Liver (tissue), 9 donors: ENCODE results near the gene SPATA22. TPM values are rescaled to one million over a fixed set of nuclear protein-coding genes. Genes with fewer than 3 reads are reported as not detected.
A peak's percentile ranks its signal among the peaks of the same experiment; 100 is the strongest.

Source experiments
- DNase-seq: peaks from one replicate; pipeline ENCODE4 v3.0.0-alpha.2; 2017; ENCODE audit warnings: low spot score
- H3K27ac ChIP-seq, 2 donors: one replicate each; pipeline ENCODE4 v1.7.0; 2013; ENCODE audit warnings: inconsistent platforms in 2 of 2, low read length in 2 of 2, control low read depth in 1 of 2, low read depth in 1 of 2, mild to moderate bottlenecking in 1 of 2
- H3K27me3 ChIP-seq, 4 donors: one replicate each; pipeline versions ENCODE4 v1.6.1 to v1.7.0; 2013; ENCODE audit warnings: low read length in 3 of 4, inconsistent platforms in 1 of 4, mild to moderate bottlenecking in 1 of 4, moderate library complexity in 1 of 4; ENCODE audit not compliant: control insufficient read depth in 4 of 4, insufficient read depth in 4 of 4
- H3K36me3 ChIP-seq, 4 donors: one replicate each; pipeline versions ENCODE4 v1.6.1 to v1.7.0; 2013; ENCODE audit warnings: low read length in 3 of 4, mild to moderate bottlenecking in 3 of 4, low read depth in 1 of 4, moderate library complexity in 1 of 4; ENCODE audit not compliant: control insufficient read depth in 4 of 4, insufficient read depth in 3 of 4
- H3K4me1 ChIP-seq, 4 donors: one replicate each; pipeline versions ENCODE4 v1.6.1 to v1.7.0; 2013; ENCODE audit warnings: low read length in 3 of 4, mild to moderate bottlenecking in 3 of 4, moderate library complexity in 1 of 4; ENCODE audit not compliant: control insufficient read depth in 4 of 4, insufficient read depth in 4 of 4
- H3K4me3 ChIP-seq, 3 donors: one replicate each; pipeline versions ENCODE4 v1.6.1 to v1.7.0; 2013; ENCODE audit warnings: low read length in 3 of 3, control low read depth in 1 of 3, low read depth in 1 of 3, mild to moderate bottlenecking in 1 of 3
- H3K9ac ChIP-seq, 2 donors: one replicate each; pipeline ENCODE4 v1.7.0; 2013; ENCODE audit warnings: low read length in 2 of 2, mild to moderate bottlenecking in 2 of 2, moderate library complexity in 2 of 2, control low read depth in 1 of 2, low read depth in 1 of 2
- H3K9me3 ChIP-seq, 4 donors: one replicate each; pipeline versions ENCODE4 v1.6.1 to v1.7.0; 2013; ENCODE audit warnings: low read length in 3 of 4; ENCODE audit not compliant: control insufficient read depth in 4 of 4
- ATF3 ChIP-seq: IDR thresholded peaks from 2 replicates; pipeline ENCODE4 v1.6.1; 2016; ENCODE audit warnings: antibody characterized with exemption
- EGR1 ChIP-seq, 2 donors: IDR thresholded peaks; 2 replicates each; pipeline ENCODE4 v1.6.1; 2016 to 2018; ENCODE audit warnings: antibody characterized with exemption in 2 of 2, low read depth in 2 of 2
- FOXA1 ChIP-seq: IDR thresholded peaks from 2 replicates; pipeline ENCODE4 v1.6.1; 2016; ENCODE audit warnings: antibody characterized with exemption
- FOXA2 ChIP-seq: IDR thresholded peaks from 2 replicates; pipeline ENCODE4 v1.6.1; 2016; ENCODE audit warnings: antibody characterized with exemption
- GABPA ChIP-seq, 2 donors: IDR thresholded peaks in 1 of 2; conservative IDR thresholded peaks in 1 of 2; 2 replicates each; pipeline ENCODE4 v1.6.1; 2016; ENCODE audit warnings: antibody characterized with exemption in 2 of 2, mild to moderate bottlenecking in 1 of 2, moderate library complexity in 1 of 2
- HNF4A ChIP-seq, 2 donors: conservative IDR thresholded peaks; 2 replicates each; pipeline ENCODE4 v1.6.1; 2016; ENCODE audit warnings: antibody characterized with exemption in 2 of 2, mild to moderate bottlenecking in 2 of 2
- HNF4G ChIP-seq: IDR thresholded peaks from 2 replicates; pipeline ENCODE4 v1.6.1; 2016; ENCODE audit warnings: antibody characterized with exemption
- JUND ChIP-seq, 2 donors: IDR thresholded peaks; 2 replicates each; pipeline ENCODE4 v1.6.1; 2016; ENCODE audit warnings: antibody characterized with exemption in 2 of 2
- MAX ChIP-seq: IDR thresholded peaks from 2 replicates; pipeline ENCODE4 v1.6.1; 2016; ENCODE audit warnings: antibody characterized with exemption
- NR2F2 ChIP-seq: IDR thresholded peaks from 2 replicates; pipeline ENCODE4 v1.6.1; 2016; ENCODE audit warnings: antibody characterized with exemption
- RAD21 ChIP-seq, 2 donors: IDR thresholded peaks; 2 replicates each; pipeline ENCODE4 v1.6.1; 2016; ENCODE audit warnings: antibody characterized with exemption in 2 of 2, mild to moderate bottlenecking in 2 of 2
- RXRA ChIP-seq, 2 donors: IDR thresholded peaks; 2 replicates each; pipeline ENCODE4 v1.6.1; 2017 to 2018; ENCODE audit warnings: antibody characterized with exemption in 2 of 2, mild to moderate bottlenecking in 1 of 2
- SP1 ChIP-seq: IDR thresholded peaks from 2 replicates; pipeline ENCODE4 v1.6.1; 2018; ENCODE audit warnings: antibody characterized with exemption, mild to moderate bottlenecking
- TAF1 ChIP-seq: conservative IDR thresholded peaks from 2 replicates; pipeline ENCODE4 v1.6.1; 2016; ENCODE audit warnings: antibody characterized with exemption, mild to moderate bottlenecking
- YY1 ChIP-seq: IDR thresholded peaks from 2 replicates; pipeline ENCODE4 v1.6.1; 2016; ENCODE audit warnings: antibody characterized with exemption, mild to moderate bottlenecking
- WGBS: extraction: QIAGEN DNeasy Blood & Tissue Kit; methylation state at CpG from one replicate; pipeline ENCODE4 v1.1.7; 2013; 5-methylcytosine and 5-hydroxymethylcytosine counted together
- polyA plus RNA-seq, 2 donors: library from polyadenylated mRNA; stranded (reverse) in 1 of 2; unstranded in 1 of 2; fragments of 200-250 nt in 1 of 2; fragments of >200 nt in 1 of 2; fragmentation: Nextera tagmentation in 1 of 2; extraction: Ambion mirVana in 1 of 2; gene quantifications; one replicate each; pipeline versions ENCODE4 v1.2.1 to v1.2.3, GENCODE V29; 2013 to 2015
- total RNA-seq, 2 donors: library from RNA; depleted of rRNA; stranded (reverse); fragments of >200 nt; gene quantifications; one replicate each; pipeline ENCODE4 v1.2.3, GENCODE V29; 2014
- TF ChIP-seq, protein P1 (sequence below): IDR thresholded peaks from 2 replicates; pipeline ENCODE4 v1.6.1; 2016; ENCODE audit warnings: antibody characterized with exemption, mild to moderate bottlenecking
- TF ChIP-seq, protein P2 (sequence below): fragments of 150-350 bp; IDR thresholded peaks from 2 replicates; pipeline ENCODE4 v1.5.1; 2017; ENCODE audit warnings: improper control_type of control experiment, low read depth, low read length; ENCODE audit not compliant: missing input control
- donor health status: healthy.
- donor health status: healthy.
- donor health status: healthy.
- donor health status: healthy.
- donor health status: healthy.

Gene SPATA22
- total and polyA plus RNA-seq, 4 donors = 0.19 to 0.89 (median 0.42) TPM; not detected in 1

DNA sequence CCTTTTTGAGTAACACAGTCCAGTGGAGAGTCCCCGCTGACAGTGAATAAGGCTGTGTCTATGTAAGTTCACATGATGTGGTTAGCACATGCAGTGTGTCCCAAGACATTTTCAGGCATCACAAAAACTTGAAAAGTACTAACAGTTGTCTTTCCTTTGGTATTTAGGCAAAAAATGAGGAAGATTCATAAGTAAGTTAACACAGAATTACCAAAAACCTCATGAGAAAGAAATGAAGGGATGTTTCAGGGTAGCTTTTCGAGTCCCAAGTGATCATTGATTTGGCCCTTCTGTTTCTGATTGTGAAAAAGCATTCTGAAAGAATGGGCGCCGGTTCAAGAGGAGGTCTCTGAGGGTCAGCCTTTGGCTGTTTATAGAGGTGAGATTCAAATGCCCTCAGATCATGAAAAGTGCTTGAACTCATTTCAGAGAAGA, 3.6 kb upstream of the SPATA22 start:
- Histone ChIP-seq H3K27me3 (no peaks in the 10 kb centered on the region), H3K9ac (peak overlapping the region; percentile 21 to 94), H3K27ac (peak overlapping the region; percentile 89 to 97), H3K36me3 (no peaks in the 10 kb centered on the region), H3K4me1 (peaks cover 0 to 30% (median 11%) of the 10 kb centered on the region in 4 donors), H3K4me3 (no peak overlapping the region), H3K9me3 (peaks cover 0 to 1% (median 0%) of the 10 kb centered on the region in 4 donors)
- DNase-seq = no peak
- 39% methylated on average over 4 of the region's 4 CpGs for WGBS
- TF ChIP-seq, protein P1, sequence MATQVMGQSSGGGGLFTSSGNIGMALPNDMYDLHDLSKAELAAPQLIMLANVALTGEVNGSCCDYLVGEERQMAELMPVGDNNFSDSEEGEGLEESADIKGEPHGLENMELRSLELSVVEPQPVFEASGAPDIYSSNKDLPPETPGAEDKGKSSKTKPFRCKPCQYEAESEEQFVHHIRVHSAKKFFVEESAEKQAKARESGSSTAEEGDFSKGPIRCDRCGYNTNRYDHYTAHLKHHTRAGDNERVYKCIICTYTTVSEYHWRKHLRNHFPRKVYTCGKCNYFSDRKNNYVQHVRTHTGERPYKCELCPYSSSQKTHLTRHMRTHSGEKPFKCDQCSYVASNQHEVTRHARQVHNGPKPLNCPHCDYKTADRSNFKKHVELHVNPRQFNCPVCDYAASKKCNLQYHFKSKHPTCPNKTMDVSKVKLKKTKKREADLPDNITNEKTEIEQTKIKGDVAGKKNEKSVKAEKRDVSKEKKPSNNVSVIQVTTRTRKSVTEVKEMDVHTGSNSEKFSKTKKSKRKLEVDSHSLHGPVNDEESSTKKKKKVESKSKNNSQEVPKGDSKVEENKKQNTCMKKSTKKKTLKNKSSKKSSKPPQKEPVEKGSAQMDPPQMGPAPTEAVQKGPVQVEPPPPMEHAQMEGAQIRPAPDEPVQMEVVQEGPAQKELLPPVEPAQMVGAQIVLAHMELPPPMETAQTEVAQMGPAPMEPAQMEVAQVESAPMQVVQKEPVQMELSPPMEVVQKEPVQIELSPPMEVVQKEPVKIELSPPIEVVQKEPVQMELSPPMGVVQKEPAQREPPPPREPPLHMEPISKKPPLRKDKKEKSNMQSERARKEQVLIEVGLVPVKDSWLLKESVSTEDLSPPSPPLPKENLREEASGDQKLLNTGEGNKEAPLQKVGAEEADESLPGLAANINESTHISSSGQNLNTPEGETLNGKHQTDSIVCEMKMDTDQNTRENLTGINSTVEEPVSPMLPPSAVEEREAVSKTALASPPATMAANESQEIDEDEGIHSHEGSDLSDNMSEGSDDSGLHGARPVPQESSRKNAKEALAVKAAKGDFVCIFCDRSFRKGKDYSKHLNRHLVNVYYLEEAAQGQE = no peak
- TF ChIP-seq TAF1 = peak; percentile 1
- no peak for TF ChIP-seq MAX
- no peak for TF ChIP-seq FOXA1
- TF ChIP-seq RXRA (IDR thresholded peaks at IDR 0.05) = peak in 1 of 2 donors; percentile 65
- no peak for TF ChIP-seq FOXA2
- TF ChIP-seq EGR1 (IDR thresholded peaks at IDR 0.05; ENCODE audit: low read depth in 2 of 2) = no peak
- no peak for TF ChIP-seq NR2F2
- peak; percentile 5 for TF ChIP-seq ATF3
- TF ChIP-seq SP1 = no peak
- TF ChIP-seq, protein P2, sequence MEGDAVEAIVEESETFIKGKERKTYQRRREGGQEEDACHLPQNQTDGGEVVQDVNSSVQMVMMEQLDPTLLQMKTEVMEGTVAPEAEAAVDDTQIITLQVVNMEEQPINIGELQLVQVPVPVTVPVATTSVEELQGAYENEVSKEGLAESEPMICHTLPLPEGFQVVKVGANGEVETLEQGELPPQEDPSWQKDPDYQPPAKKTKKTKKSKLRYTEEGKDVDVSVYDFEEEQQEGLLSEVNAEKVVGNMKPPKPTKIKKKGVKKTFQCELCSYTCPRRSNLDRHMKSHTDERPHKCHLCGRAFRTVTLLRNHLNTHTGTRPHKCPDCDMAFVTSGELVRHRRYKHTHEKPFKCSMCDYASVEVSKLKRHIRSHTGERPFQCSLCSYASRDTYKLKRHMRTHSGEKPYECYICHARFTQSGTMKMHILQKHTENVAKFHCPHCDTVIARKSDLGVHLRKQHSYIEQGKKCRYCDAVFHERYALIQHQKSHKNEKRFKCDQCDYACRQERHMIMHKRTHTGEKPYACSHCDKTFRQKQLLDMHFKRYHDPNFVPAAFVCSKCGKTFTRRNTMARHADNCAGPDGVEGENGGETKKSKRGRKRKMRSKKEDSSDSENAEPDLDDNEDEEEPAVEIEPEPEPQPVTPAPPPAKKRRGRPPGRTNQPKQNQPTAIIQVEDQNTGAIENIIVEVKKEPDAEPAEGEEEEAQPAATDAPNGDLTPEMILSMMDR = no peak
- peak; percentile 21 for TF ChIP-seq YY1
- TF ChIP-seq HNF4A (conservative IDR thresholded peaks at IDR 0.05) = no peak
- no peak for TF ChIP-seq RAD21 (IDR thresholded peaks at IDR 0.05)

GRCh38 chr17:3474212-3474611, 2.6 kb upstream of the SPATA22 start:
- DNase-seq = no peak
- Histone ChIP-seq H3K27ac (peak overlapping the region; percentile 89 to 97), H3K9me3 (peaks cover 0 to 1% (median 0%) of the 10 kb centered on the region in 4 donors), H3K4me1 (peaks cover 0 to 30% (median 11%) of the 10 kb centered on the region in 4 donors), H3K27me3 (no peaks in the 10 kb centered on the region), H3K4me3 (peak overlapping the region in 1 of 3 donors; percentile 17), H3K36me3 (no peaks in the 10 kb centered on the region), H3K9ac (peak overlapping the region; percentile 77 to 94)
- WGBS = 9% methylated on average over 3 of the region's 3 CpGs
- peak; percentile 83 for TF ChIP-seq ATF3
- peak; percentile 87 for TF ChIP-seq MAX
- TF ChIP-seq HNF4G = peak; percentile 52
- peak; percentile 84 to 93 for TF ChIP-seq RXRA (IDR thresholded peaks at IDR 0.05)
- TF ChIP-seq RAD21 (IDR thresholded peaks at IDR 0.05) = peak; percentile 48 to 59
- peak; percentile 68 to 90 for TF ChIP-seq HNF4A (conservative IDR thresholded peaks at IDR 0.05)
- TF ChIP-seq, protein P2 = no peak
- TF ChIP-seq NR2F2 = peak; percentile 33
- no peak for TF ChIP-seq TAF1
- TF ChIP-seq, protein P1 = peak; percentile 64
- TF ChIP-seq EGR1 (IDR thresholded peaks at IDR 0.05; ENCODE audit: low read depth in 2 of 2) = peak in 1 of 2 donors; percentile 67
- peak in 1 of 2 donors; percentile 76 for TF ChIP-seq JUND (IDR thresholded peaks at IDR 0.05)
- peak; percentile 98 for TF ChIP-seq SP1
- TF ChIP-seq GABPA (IDR thresholded peaks at IDR 0.05 in 1 of 2, conservative IDR thresholded peaks at IDR 0.05 in 1 of 2) = peak in 1 of 2 donors; percentile 62
- TF ChIP-seq FOXA1 = peak; percentile 80
- TF ChIP-seq FOXA2 = peak; percentile 93
- TF ChIP-seq YY1 = peak; percentile 70
